Inflammatory macrophage treated with lipopolysaccharide for 1 hour (primary cell): ENCODE results near the gene OGDH.

Source experiments
- DNase-seq, 2 donors: peaks; one replicate each; pipeline ENCODE4 v3.0.0-alpha.2; 2020 to 2022

OGDH gene

GRCh38 chr7:44638611-44639557 lies 32.5 kb downstream of the OGDH start:
- DNase-seq: peak; percentile 74 to 81

- peak; percentile 38 to 57 for DNase-seq
Measured at GRCh38 chr7:44639671-44640321, 33.4 kb downstream of the OGDH start.

DNA sequence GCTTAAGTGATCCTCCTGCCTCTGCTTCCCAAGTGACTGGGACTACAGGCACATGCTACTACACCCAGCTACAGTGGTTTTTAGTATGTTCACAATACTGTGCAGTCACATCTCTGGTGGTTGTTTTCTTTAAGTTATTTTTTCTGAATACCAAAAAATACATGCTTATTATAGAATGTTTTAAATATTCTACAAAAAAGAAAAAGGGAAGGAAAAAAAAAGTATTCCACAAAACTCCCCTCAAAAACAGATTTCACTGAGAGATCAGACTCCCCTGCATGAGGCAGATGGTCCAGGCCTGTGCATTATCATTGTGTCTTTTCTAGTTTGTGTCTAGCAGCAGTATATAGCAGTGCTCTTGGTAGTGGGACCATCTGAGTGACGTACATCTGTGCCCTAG lies 36.8 kb downstream of the OGDH start:
- no peak for DNase-seq

DNA sequence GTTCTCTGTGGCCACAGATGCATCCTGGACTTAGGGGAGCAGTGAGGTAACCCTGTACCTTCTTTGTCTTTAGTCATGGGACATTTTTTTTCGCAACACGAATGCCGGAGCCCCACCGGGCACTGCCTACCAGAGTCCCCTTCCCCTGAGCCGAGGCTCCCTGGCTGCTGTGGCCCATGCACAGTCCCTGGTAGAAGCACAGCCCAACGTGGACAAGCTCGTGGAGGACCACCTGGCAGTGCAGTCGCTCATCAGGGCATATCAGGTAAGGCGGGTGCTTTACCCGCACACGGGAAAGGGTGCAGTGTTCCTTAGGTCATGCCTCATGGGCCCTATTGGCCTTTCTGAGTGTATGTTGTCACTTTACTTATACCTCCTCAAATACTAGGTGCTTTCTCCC lies 38.8 kb downstream of the OGDH start:
- no peak for DNase-seq

DNA sequence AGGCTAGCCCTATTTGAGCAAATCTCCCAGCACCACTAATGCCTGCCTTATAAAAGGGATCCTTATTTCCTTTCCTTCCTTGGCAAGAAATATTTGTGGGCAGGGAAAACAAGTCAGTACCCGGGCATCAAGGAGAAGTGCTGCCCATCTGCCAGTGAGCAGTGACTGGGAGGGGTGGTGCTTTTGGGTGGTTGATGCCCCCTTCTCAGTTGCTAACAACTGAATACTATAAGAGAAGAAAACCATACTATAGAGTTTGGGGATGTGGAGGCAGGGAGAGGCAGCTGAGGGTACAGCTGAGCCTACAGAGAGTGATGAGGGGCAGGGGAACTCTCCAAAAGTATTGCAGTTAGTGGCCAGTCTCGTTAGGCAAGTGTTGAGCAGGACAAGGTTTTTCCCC lies 39.3 kb downstream of the OGDH start:
- no peak for DNase-seq

GRCh38 chr7:44646176-44646920 lies 39.9 kb downstream of the OGDH start:
- no peak for DNase-seq

- peak; percentile 22 to 25 for DNase-seq
Measured at GRCh38 chr7:44646921-44647636, 40.7 kb downstream of the OGDH start.

GRCh38 chr7:44647981-44648714 lies 41.7 kb downstream of the OGDH start:
- DNase-seq: no peak

GRCh38 chr7:44650242-44650641 lies 43.8 kb downstream of the OGDH start:
- no peak for DNase-seq

GRCh38 chr7:44650772-44651171 lies 44.3 kb downstream of the OGDH start:
- DNase-seq: no peak

GRCh38 chr7:44652535-44652934 lies 46.1 kb downstream of the OGDH start:
- DNase-seq: no peak

DNA sequence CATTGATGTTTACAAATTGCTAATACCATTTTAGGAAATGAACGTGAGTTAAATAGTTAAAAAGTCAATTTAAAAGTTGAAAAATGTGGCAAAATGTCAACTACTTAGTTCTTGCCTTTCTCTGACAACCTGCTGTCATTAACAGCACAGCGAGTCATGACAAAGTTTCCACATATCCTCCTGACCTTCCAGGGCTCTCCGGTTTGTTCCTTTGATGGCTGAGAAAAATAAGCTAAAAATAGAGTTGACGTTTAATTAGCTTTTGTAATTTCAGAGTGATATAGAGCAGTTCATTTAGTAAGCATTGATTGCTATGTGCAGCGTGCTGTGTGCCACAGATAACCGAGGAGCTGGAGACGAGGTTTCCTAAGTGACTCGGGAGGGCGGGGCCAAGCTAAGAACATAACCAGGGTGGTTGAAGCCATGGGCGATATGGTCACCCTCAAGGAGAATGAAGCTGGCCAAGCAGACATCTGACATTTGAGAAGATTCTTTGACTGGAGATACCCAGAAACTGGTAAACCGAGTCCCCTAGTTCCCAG lies 47.9 kb downstream of the OGDH start:
- no peak for DNase-seq

- DNase-seq: no peak
Measured at GRCh38 chr7:44655341-44655740, 48.9 kb downstream of the OGDH start.

DNA sequence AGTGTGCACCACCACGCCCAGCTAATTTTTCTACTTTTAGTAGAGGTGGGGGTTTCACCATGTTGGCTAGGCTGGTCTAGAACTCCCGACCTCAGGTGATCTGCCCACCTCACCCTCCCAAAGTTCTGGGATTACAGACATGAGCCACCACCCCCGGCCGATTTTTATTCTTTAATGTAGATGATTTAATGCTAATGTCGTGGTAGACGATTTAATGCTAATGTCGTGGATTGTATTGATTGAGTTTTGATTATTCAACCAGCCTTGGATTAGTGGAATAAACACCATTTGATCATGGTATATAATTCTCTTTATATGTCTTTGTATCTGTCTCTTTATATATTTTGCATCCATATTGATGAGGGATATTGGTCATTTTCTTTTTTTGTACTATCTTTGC lies 52.6 kb downstream of the OGDH start:
- no peak for DNase-seq

DNA sequence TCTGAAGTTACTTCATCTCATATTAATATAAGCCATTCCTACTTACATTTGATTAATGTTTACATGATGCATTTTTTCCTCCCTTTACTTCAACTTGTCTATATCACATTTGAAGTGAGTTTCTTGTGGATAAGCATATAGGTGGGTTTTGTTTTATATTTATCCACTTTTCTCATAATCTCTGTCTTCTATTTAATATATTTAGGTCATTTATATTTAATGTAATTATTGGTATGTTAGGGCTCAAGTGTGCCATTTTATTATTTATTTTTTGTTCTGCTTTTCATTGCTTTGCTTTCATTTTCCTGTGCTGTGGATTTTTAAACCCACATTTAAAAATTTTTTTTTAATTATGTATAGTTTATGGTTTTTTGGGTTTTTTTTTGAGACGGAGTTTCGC lies 54.8 kb downstream of the OGDH start:
- no peak for DNase-seq

DNA sequence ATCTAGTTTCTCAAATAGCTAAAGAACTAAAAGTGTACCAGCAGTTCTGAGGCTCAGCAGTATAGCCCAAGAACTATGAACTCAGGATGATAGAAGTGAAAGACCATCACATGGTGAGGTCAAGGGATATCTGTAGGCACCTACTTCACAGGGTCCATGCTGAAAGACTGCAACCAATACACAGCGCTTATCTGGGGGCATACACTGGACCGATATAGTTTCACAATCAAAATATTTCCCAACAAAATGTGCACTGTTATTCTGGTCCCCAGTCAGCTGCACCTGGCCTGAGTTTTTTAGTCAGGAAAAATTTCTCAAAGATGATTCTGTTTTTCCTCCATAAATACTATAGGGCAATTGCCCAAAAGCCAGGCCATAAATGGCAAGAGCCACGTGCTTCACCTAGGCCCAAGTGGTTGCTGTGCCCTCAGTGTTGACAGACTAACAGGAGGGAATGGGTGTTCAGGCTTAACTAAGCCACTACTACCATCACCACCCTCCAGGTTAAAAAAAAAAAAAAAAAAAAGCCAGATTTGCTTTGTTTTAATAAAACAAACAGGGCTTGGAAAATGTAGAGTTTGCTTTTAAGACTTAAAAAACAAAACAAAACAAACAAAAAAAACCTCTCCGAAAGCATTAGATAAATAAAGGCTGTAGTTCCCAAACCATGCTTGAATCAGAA lies 58.5 kb downstream of the OGDH start:
- DNase-seq: no peak

- no peak for DNase-seq
Measured at GRCh38 chr7:44665531-44666213, 59.2 kb downstream of the OGDH start.

DNA sequence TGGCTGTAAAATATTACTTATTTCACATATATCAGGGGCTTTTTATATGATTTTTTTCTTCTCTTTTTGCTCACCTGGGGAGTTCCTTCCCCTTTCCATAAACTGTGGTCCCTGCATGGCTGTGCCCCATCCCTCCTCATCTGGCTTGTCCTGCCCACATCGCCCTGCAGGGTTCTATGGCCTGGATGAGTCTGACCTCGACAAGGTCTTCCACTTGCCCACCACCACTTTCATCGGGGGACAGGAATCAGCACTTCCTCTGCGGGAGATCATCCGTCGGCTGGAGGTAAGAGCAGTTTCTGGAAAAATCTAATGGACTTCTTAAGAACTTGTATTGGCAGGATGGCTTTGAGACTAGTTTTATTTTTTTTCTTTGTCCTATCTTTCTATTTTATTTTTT lies 60.1 kb downstream of the OGDH start:
- no peak for DNase-seq

- DNase-seq: no peak
Measured at GRCh38 chr7:44667190-44667589, 60.8 kb downstream of the OGDH start.

DNA sequence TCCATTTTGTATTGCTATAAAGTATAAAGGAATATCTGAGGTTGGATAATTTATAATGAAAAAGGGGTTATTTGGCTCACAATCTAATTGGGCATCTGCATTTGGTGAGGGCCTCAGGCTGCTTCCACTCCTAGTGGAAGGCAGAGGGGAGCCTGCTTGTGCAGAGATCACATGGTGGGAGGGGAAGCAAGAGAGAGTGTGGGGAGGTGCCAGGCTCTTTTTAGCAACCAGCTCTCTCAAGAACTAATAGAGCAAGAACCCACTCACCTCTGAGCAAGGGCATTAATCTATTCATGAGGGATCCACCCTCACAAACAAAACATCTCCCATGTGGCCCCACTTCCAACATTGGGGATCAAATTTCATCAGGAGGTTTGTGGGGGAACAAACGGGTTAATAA lies 64.6 kb downstream of the OGDH start:
- DNase-seq: no peak

DNA sequence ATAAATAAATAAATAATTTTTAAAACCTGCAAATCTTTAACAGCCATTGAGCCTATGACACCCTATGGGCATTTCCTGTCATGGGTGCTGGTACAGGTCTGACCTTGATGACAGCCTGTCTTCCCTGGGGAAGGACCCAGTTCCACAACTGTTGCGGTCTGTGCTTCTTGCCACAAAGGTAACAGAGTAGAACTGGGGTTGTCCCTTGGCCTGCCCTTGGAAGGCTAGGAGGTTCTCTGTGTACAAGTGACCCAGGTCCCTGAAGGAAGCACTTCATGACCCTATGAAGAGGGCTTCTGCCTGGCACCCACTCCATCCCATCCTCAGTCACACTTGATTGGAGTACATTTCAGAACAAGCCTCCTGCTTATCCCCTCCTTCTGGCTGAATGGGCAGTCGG lies 66.9 kb downstream of the OGDH start:
- no peak for DNase-seq
